ENCODE measurements around the gene OR10C1. TPM values are rescaled to one million over a fixed set of nuclear protein-coding genes. Genes with fewer than 3 reads are reported as not detected.
"Not testable (repeated sequence)": the region's sequence is repeated elsewhere in the genome, so short reads cannot be mapped to it uniquely, and the experiment has no call there.

Gene OR10C1
- total RNA-seq, 1 donor from 2014 or later = not detected

DNA sequence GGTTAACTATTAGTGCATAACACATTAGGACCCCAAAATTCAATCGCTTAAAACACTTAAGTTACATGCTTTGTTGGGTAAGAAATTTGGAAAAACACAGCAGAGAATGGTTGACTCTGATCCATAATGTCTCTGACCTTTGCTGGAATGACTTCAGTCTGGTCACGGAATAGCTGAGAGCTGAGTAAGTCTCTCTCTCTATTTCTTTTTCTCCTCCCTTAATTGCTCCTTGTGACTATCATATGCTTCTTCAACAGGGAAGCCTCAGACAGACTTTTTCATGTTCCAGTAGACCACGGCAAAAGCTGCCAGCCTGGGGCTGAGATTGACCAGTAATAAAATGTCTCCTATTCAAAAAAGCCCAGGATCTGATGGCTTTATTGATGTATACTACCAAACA lies 19.6 kb upstream of the OR10C1 start:
- Mint-ChIP-seq H3K36me3 (ENCODE audit: insufficient read depth) (no peaks in the 10 kb centered on the region), H3K4me1 (ENCODE audit: low read depth) (no peaks in the 10 kb centered on the region), H3K27ac (no peak overlapping the region), H3K27me3 (peaks cover 9% of the 10 kb centered on the region), H3K4me3 (ENCODE audit: low read depth) (no peak overlapping the region), H3K9me3 (ENCODE audit: low read depth) (no peaks in the 10 kb centered on the region)
- no peak for TF ChIP-seq CTCF (IDR thresholded peaks at IDR 0.05; ENCODE audit: unreplicated experiment)
- no peak for DNase-seq (ENCODE audit: low spot score, unreplicated experiment)

DNA sequence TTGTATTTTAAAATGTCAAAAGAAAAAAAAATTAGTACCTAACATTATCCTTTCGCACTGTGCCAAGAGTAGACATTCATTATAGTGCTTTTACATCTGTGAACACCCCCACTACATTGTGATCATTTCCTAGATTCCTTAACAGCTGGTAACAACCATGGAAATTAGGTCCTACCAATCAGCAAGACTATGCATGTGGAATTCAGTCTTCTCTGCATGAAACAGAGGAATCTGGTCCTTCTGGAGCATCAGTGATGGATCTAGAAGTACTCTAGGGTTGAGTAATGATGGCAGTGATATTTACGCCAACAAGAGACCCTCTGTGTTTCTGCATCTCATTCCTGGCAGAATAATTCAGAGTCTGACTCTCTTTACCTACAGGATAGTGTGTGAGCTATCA lies 14.9 kb upstream of the OR10C1 start:
- peaks cover 5% of the 10 kb centered on the region for H3K9me3 Mint-ChIP-seq (ENCODE audit: low read depth)
- H3K27ac Mint-ChIP-seq = no peak overlapping the region
- peaks cover 30% of the 10 kb centered on the region for H3K27me3 Mint-ChIP-seq
- DNase-seq (ENCODE audit: low spot score, unreplicated experiment) = no peak
- no peaks in the 10 kb centered on the region for H3K4me1 Mint-ChIP-seq (ENCODE audit: low read depth)
- H3K4me3 Mint-ChIP-seq (ENCODE audit: low read depth) = no peak overlapping the region
- no peaks in the 10 kb centered on the region for H3K36me3 Mint-ChIP-seq (ENCODE audit: insufficient read depth)
- no peak for TF ChIP-seq CTCF (IDR thresholded peaks at IDR 0.05; ENCODE audit: unreplicated experiment)

DNA sequence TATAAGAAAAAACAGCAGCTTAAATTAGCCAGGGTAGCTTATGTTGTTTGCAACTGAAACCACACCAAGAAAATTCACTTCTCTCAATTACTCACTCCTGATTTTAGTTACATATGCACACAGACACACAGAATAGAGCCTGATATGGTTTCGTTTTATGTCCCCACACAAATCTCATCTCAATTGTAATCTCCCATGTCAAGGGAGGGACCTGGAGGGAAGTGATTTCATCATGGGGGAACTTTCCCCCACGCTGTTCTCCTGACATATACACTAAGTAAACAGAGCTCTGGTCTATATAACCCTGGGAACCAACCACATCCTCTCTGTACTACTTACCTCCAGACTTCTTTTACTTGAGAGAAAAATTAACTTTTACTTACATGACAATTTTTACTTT lies 14.5 kb upstream of the OR10C1 start:
- Mint-ChIP-seq H3K4me1 (ENCODE audit: low read depth) (no peaks in the 10 kb centered on the region), H3K27ac (no peak overlapping the region), H3K4me3 (ENCODE audit: low read depth) (no peak overlapping the region), H3K36me3 (ENCODE audit: insufficient read depth) (no peaks in the 10 kb centered on the region), H3K27me3 (peaks cover 34% of the 10 kb centered on the region), H3K9me3 (ENCODE audit: low read depth) (peaks cover 5% of the 10 kb centered on the region)
- no peak for DNase-seq (ENCODE audit: low spot score, unreplicated experiment)
- TF ChIP-seq CTCF (IDR thresholded peaks at IDR 0.05; ENCODE audit: unreplicated experiment) = no peak

DNA sequence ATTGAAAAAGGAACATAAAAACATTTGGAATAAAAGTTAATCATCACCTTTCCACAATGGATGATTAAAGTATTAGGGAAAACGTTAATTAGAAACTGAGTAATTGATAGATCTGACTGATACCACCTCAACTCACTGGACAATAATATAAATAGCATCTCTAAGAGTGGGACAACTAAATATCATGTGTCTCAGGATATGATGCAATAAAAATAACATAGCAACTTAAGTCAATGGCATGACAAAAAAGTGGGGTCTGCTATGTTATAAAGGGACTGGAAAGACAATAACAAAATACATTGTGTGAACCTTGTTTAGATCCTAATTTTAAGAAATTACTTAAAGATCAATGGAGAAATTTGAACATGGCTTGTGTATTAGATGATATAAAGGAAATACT lies 14.0 kb upstream of the OR10C1 start:
- peaks cover 5% of the 10 kb centered on the region for H3K9me3 Mint-ChIP-seq (ENCODE audit: low read depth)
- TF ChIP-seq CTCF (IDR thresholded peaks at IDR 0.05; ENCODE audit: unreplicated experiment) = no peak
- no peak overlapping the region for H3K4me3 Mint-ChIP-seq (ENCODE audit: low read depth)
- DNase-seq (ENCODE audit: low spot score, unreplicated experiment) = no peak
- H3K27ac Mint-ChIP-seq = no peak overlapping the region
- no peaks in the 10 kb centered on the region for H3K4me1 Mint-ChIP-seq (ENCODE audit: low read depth)
- peaks cover 35% of the 10 kb centered on the region for H3K27me3 Mint-ChIP-seq
- H3K36me3 Mint-ChIP-seq (ENCODE audit: insufficient read depth) = no peaks in the 10 kb centered on the region

DNA sequence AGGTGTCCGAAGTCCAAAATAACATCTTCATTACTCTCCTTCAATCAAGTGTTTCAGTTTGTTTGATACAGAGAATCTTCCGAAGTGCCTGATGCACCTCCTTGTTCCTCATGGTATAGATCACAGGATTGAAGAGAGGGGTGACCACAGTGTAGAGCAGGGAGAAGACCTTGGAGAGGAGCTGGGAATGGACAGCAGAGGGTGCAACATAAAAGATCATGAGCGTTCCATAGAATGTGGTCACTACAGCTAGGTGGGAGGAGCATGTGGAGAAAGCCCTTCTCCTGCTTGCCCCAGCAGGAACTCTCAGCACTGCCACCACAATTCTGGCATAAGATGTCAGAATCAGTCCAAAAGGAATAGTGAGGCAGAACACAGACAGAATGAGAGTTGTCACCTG lies 12.5 kb upstream of the OR10C1 start:
- no peak overlapping the region for H3K4me3 Mint-ChIP-seq (ENCODE audit: low read depth)
- DNase-seq (ENCODE audit: low spot score, unreplicated experiment) = no peak
- peaks cover 41% of the 10 kb centered on the region for H3K27me3 Mint-ChIP-seq
- peaks cover 5% of the 10 kb centered on the region for H3K9me3 Mint-ChIP-seq (ENCODE audit: low read depth)
- H3K27ac Mint-ChIP-seq = no peak overlapping the region
- no peak for TF ChIP-seq CTCF (IDR thresholded peaks at IDR 0.05; ENCODE audit: unreplicated experiment)
- H3K4me1 Mint-ChIP-seq (ENCODE audit: low read depth) = no peaks in the 10 kb centered on the region
- H3K36me3 Mint-ChIP-seq (ENCODE audit: insufficient read depth) = no peaks in the 10 kb centered on the region

DNA sequence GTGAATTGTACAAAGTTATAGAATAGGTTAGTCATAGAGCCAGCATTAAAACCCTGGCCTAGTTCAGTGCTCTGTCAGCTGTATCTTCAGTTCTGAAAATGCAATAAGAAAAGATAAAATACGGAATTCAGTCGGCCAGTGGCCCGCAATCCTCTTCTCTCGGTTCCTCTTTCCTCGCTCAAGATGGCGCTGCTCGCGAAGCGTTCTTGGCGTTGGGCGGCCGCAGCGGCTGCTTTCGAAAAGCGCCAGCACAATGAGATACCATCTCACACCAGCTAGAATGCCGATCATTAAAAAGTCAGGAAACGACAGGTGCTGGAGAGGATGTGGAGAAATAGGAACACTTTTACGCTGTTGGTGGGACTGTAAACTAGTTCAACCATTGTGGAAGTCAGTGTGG lies 2.4 kb upstream of the OR10C1 start:
- peaks cover 28% of the 10 kb centered on the region for H3K27me3 Mint-ChIP-seq
- not testable (repeated sequence) for H3K4me1 Mint-ChIP-seq (ENCODE audit: low read depth); DNase-seq (ENCODE audit: low spot score, unreplicated experiment); H3K4me3 Mint-ChIP-seq (ENCODE audit: low read depth); H3K27ac Mint-ChIP-seq; H3K9me3 Mint-ChIP-seq (ENCODE audit: low read depth); H3K36me3 Mint-ChIP-seq (ENCODE audit: insufficient read depth)
